K562 (cell line): ENCODE data around the gene RNF20. TPM values are rescaled to one million over a fixed set of nuclear protein-coding genes. Genes with fewer than 3 reads are reported as not detected.

ENCODE experiments used
- KHSRP ChIP-seq: fragments of 450-650 bp; IDR thresholded peaks from 2 replicates; pipeline ENCODE4 v1.6.1; 2017
- NCOA4 ChIP-seq: fragments of 450-650 bp; IDR thresholded peaks from 2 replicates; pipeline ENCODE4 v1.6.1; 2018; ENCODE audit warnings: mild to moderate bottlenecking; ENCODE audit not compliant: partially characterized antibody
- NRF1 ChIP-seq, 2 experiments: fragments of 450-650 bp; IDR thresholded peaks in 1 of 2; conservative IDR thresholded peaks in 1 of 2; 2 replicates each; pipeline ENCODE4 v1.6.1; 2014; ENCODE audit warnings: mild to moderate bottlenecking in 2 of 2
- POLR2AphosphoS5 ChIP-seq: IDR thresholded peaks from 2 replicates; pipeline ENCODE4 v1.6.1; 2011; ENCODE audit warnings: mild to moderate bottlenecking, low read depth, low read length, moderate library complexity; ENCODE audit not compliant: control insufficient read depth, insufficient read depth
- POLR3G ChIP-seq: IDR thresholded peaks from 2 replicates; pipeline ENCODE4 v1.6.1; 2011; ENCODE audit not compliant: insufficient read length, insufficient replicate concordance; ENCODE audit errors: extremely low read depth
- SAFB2 ChIP-seq: fragments of 200-400 bp; formaldehyde crosslinking; IDR thresholded peaks from 2 replicates; pipeline ENCODE4 v1.6.1; 2018; ENCODE audit warnings: borderline replicate concordance, low read length, low read depth, moderate library complexity; ENCODE audit not compliant: severe bottlenecking
- TEAD4 ChIP-seq, 2 experiments: sonication (generic) in 1 of 2; formaldehyde crosslinking in 1 of 2; IDR thresholded peaks; 2 replicates each; pipeline versions ENCODE4 v1.6.1 to v1.8.0; 2012 to 2022; ENCODE audit warnings: borderline replicate concordance in 1 of 2, inconsistent platforms in 1 of 2, low read length in 1 of 2, mild to moderate bottlenecking in 1 of 2, missing genetic modification reagents in 1 of 2
- ZNF133 ChIP-seq: fragments of 250-450 bp; sonication (Bioruptor Pico); IDR thresholded peaks from 2 replicates; pipeline ENCODE4 v1.4.0; 2020; ENCODE audit warnings: mild to moderate bottlenecking
- ZNF77 ChIP-seq: fragments of 250-450 bp; sonication (Bioruptor Pico); IDR thresholded peaks from 2 replicates; pipeline ENCODE4 v1.5.0; 2020
- ZNF79 ChIP-seq: fragments of 250-450 bp; sonication (Bioruptor Pico); IDR thresholded peaks from 2 replicates; pipeline ENCODE4 v1.4.0; 2020; ENCODE audit warnings: low read depth, mild to moderate bottlenecking, moderate library complexity
- polyA plus RNA-seq, 8 experiments: library from polyadenylated mRNA; depleted of rRNA in 4 of 8; stranded (reverse) in 5 of 8; unstranded in 3 of 8; fragments of >200 nt; fragmentation: Nextera tagmentation in 2 of 8; fragmentation: Illumina TruSeq in 1 of 8; extraction: Ambion mirVana in 2 of 8; extraction: Trizol in 1 of 8; gene quantifications; 2 replicates each; pipeline versions ENCODE4 v1.2.1 to v1.2.3, GENCODE V29; 2011 to 2014; ENCODE audit warnings: inconsistent platforms in 1 of 8, missing spikeins in 1 of 8
- total RNA-seq, 7 experiments: library from RNA; depleted of rRNA in 6 of 7; stranded (reverse); fragments of >200 nt in 6 of 7; fragmentation: Illumina TruSeq in 2 of 7; extraction: Trizol in 2 of 7; gene quantifications; 2 replicates each; pipeline versions ENCODE4 v1.2.1 to v1.2.3, GENCODE V29; 2011 to 2021; ENCODE audit warnings: low replicate concordance in 1 of 7
- TF ChIP-seq, protein P1 (sequence below): fragments of 250-450 bp; sonication (Bioruptor Pico); IDR thresholded peaks from 2 replicates; pipeline ENCODE4 v1.8.0; 2022; ENCODE audit warnings: inconsistent platforms
- TF ChIP-seq, protein P2 (sequence below), 2 experiments: fragments of 450-650 bp in 1 of 2; IDR thresholded peaks; 2 replicates each; pipeline ENCODE4 v1.6.1; 2011 to 2017; ENCODE audit warnings: low read depth in 2 of 2, antibody characterized with exemption in 1 of 2, borderline replicate concordance in 1 of 2, low read length in 1 of 2, mild to moderate bottlenecking in 1 of 2, mixed read lengths in 1 of 2; ENCODE audit not compliant: control insufficient read depth in 1 of 2

The RNF20 gene
- total and polyA plus RNA-seq, 9 of the 15 experiments (the other 6 are each of a cell fraction or from before 2014, with no cell fraction given): 5.5 to 25.0 (median 22.1) TPM

DNA sequence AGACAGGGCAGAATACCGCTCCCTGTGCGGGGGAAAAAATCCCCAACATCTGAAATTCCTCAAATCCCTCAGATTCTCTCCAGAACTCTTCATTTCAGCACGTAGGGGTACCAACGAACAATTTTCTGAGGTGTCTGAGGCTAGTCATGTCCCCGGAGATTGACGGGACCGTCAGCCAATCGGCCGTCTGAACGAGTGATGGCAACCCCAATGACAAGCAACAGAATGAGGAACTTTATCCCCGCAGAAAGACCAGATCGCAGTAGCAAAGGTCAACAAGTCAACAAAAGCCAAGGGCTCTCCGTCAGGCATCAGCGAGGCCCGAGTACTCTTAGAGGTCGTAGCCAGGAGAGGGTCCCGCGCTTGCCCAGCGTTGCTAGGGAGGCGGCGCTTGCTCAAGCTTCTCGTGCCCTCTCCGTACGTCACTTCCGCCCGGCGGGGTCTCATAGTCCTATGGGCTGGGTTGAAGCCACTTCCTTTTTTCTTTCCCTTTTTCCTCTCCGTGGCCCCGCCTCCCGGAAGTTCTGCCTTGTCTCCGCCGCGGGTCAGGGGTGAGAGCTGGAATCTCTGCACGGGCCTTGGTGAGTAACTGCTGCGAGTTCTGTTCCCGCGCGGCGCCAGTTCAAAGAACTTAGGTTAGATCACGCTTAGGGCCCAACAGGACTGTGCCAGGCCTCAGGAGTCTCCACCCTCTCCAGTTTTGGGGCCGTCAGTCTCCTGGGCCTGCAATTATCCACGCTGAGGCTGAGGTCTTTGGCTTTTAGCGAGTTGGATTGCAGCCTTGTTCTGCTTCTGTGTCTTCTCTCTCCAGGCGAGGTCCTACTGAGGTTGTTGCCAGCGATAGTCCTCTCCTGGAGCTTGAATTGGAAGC lies at the start of gene RNF20 (continued):
- TF ChIP-seq, protein P1, sequence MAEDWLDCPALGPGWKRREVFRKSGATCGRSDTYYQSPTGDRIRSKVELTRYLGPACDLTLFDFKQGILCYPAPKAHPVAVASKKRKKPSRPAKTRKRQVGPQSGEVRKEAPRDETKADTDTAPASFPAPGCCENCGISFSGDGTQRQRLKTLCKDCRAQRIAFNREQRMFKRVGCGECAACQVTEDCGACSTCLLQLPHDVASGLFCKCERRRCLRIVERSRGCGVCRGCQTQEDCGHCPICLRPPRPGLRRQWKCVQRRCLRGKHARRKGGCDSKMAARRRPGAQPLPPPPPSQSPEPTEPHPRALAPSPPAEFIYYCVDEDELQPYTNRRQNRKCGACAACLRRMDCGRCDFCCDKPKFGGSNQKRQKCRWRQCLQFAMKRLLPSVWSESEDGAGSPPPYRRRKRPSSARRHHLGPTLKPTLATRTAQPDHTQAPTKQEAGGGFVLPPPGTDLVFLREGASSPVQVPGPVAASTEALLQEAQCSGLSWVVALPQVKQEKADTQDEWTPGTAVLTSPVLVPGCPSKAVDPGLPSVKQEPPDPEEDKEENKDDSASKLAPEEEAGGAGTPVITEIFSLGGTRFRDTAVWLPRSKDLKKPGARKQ: no peak
- TF ChIP-seq SAFB2: no peak
- no peak for TF ChIP-seq ZNF133 (CRISPR knock-in tag)
- TF ChIP-seq KHSRP: no peak
- peak; percentile 13; the same call in 1 of the 2 replicates for TF ChIP-seq TEAD4 (IDR thresholded peaks at IDR 0.05; ENCODE audit: low read length)
- TF ChIP-seq TEAD4 (CRISPR knock-in tag; IDR thresholded peaks at IDR 0.05; ENCODE audit: borderline replicate concordance): no peak
- TF ChIP-seq POLR2AphosphoS5: peak; percentile 59; the same call in 1 of the 2 replicates
- TF ChIP-seq ZNF79: no peak
- no peak for TF ChIP-seq NCOA4
- no peak for TF ChIP-seq POLR3G
- TF ChIP-seq ZNF77 (CRISPR knock-in tag): no peak
- TF ChIP-seq, protein P2, sequence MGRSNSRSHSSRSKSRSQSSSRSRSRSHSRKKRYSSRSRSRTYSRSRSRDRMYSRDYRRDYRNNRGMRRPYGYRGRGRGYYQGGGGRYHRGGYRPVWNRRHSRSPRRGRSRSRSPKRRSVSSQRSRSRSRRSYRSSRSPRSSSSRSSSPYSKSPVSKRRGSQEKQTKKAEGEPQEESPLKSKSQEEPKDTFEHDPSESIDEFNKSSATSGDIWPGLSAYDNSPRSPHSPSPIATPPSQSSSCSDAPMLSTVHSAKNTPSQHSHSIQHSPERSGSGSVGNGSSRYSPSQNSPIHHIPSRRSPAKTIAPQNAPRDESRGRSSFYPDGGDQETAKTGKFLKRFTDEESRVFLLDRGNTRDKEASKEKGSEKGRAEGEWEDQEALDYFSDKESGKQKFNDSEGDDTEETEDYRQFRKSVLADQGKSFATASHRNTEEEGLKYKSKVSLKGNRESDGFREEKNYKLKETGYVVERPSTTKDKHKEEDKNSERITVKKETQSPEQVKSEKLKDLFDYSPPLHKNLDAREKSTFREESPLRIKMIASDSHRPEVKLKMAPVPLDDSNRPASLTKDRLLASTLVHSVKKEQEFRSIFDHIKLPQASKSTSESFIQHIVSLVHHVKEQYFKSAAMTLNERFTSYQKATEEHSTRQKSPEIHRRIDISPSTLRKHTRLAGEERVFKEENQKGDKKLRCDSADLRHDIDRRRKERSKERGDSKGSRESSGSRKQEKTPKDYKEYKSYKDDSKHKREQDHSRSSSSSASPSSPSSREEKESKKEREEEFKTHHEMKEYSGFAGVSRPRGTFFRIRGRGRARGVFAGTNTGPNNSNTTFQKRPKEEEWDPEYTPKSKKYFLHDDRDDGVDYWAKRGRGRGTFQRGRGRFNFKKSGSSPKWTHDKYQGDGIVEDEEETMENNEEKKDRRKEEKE (IDR thresholded peaks at IDR 0.05; ENCODE audit: borderline replicate concordance in 1 of 2, control insufficient read depth in 1 of 2, low read depth in 2 of 2, low read length in 1 of 2): no peak
- TF ChIP-seq NRF1 (conservative IDR thresholded peaks at IDR 0.05 in 1 of 2, IDR thresholded peaks at IDR 0.05 in 1 of 2): peak; percentile 85 to 87
